Coronary artery (tissue), 2 donors: ENCODE results near the gene GCLC.

ENCODE experiments used
- DNase-seq: peaks from one replicate; pipeline ENCODE4 v3.0.0-alpha.2; 2017; ENCODE audit warnings: low spot score
- H3K27ac ChIP-seq, 2 donors: fragments of 200-600 bp; sonication (generic); one replicate each; pipeline ENCODE4 v1.5.1; 2016 to 2019
- H3K4me3 ChIP-seq: fragments of 200-600 bp; sonication (generic); 2 replicates; pipeline ENCODE4 v1.5.1; 2016; ENCODE audit warnings: mild to moderate bottlenecking, moderate library complexity
- CTCF ChIP-seq: fragments of 200-600 bp; sonication (generic); IDR thresholded peaks from one replicate; pipeline ENCODE4 v1.5.1; 2019; ENCODE audit warnings: antibody characterized with exemption

Gene GCLC

GRCh38 chr6:53532061-53532797, 12.7 kb downstream of the GCLC start:
- no peak overlapping the region for H3K4me3 ChIP-seq
- no peak for TF ChIP-seq CTCF
- DNase-seq: no peak
- no peak overlapping the region for H3K27ac ChIP-seq

- H3K4me3 ChIP-seq: no peak overlapping the region
- DNase-seq: no peak
- H3K27ac ChIP-seq: no peak overlapping the region
- TF ChIP-seq CTCF: no peak
These were observed 14.0 kb downstream of the GCLC start for GRCh38 chr6:53530780-53531386.

GRCh38 chr6:53530346-53530745, 14.6 kb downstream of the GCLC start:
- DNase-seq: no peak

GRCh38 chr6:53529324-53530036, 15.4 kb downstream of the GCLC start:
- no peak for DNase-seq
- Histone ChIP-seq H3K27ac (no peak overlapping the region), H3K4me3 (no peak overlapping the region)
- TF ChIP-seq CTCF: no peak

More at GRCh38 chr6:53530346-53530745, 14.6 kb downstream of the GCLC start:
- H3K4me3 ChIP-seq: no peak overlapping the region
- TF ChIP-seq CTCF: no peak
- H3K27ac ChIP-seq: no peak overlapping the region

- no peak for TF ChIP-seq CTCF
- DNase-seq: no peak
- no peak overlapping the region for H3K4me3 ChIP-seq
- no peak overlapping the region for H3K27ac ChIP-seq
These were observed 16.8 kb downstream of the GCLC start for GRCh38 chr6:53528107-53528506.

- no peak for DNase-seq
- no peak for TF ChIP-seq CTCF
- Histone ChIP-seq H3K27ac (no peak overlapping the region), H3K4me3 (no peak overlapping the region)
These were observed 17.6 kb downstream of the GCLC start for GRCh38 chr6:53527249-53527765.
